HEK293 (cell line): ENCODE results near the gene HDHD5.

Source experiments
- ATF2 ChIP-seq: fragments of 450-650 bp; formaldehyde crosslinking; IDR thresholded peaks from 2 replicates; pipeline ENCODE4 v1.5.1; 2016; ENCODE audit warnings: missing biosample characterization, missing genetic modification characterization, low read depth
- CTCF ChIP-seq: fragments of 450-650 bp; formaldehyde crosslinking; IDR thresholded peaks from 2 replicates; pipeline ENCODE4 v1.5.1; 2016; ENCODE audit warnings: missing biosample characterization, missing genetic modification characterization
- GFI1B ChIP-seq: fragments of 450-650 bp; formaldehyde crosslinking; IDR thresholded peaks from 2 replicates; pipeline ENCODE4 v1.5.1; 2016; ENCODE audit warnings: missing biosample characterization, missing genetic modification characterization
- HOXD13 ChIP-seq: sonication (generic); formaldehyde crosslinking; IDR thresholded peaks from 2 replicates; pipeline ENCODE4 v1.8.0; 2022; ENCODE audit warnings: missing genetic modification reagents, borderline replicate concordance
- PBX3 ChIP-seq: sonication (generic); formaldehyde crosslinking; IDR thresholded peaks from 2 replicates; pipeline ENCODE4 v1.8.1; 2022; ENCODE audit warnings: mild to moderate bottlenecking, moderate library complexity, missing genetic modification reagents
- RBAK ChIP-seq: fragments of 450-650 bp; formaldehyde crosslinking; IDR thresholded peaks from 2 replicates; pipeline ENCODE4 v1.5.1; 2016; ENCODE audit warnings: missing biosample characterization, missing genetic modification characterization
- SCRT1 ChIP-seq: fragments of 450-650 bp; formaldehyde crosslinking; IDR thresholded peaks from 2 replicates; pipeline ENCODE4 v1.5.1; 2016; ENCODE audit warnings: missing biosample characterization, missing genetic modification characterization, borderline replicate concordance
- ZFP3 ChIP-seq: fragments of 450-650 bp; formaldehyde crosslinking; IDR thresholded peaks from 2 replicates; pipeline ENCODE4 v1.5.1; 2016; ENCODE audit warnings: low read depth, missing biosample characterization, missing genetic modification characterization
- ZFP37 ChIP-seq: fragments of 450-650 bp; formaldehyde crosslinking; IDR thresholded peaks from 2 replicates; pipeline ENCODE4 v1.5.1; 2016; ENCODE audit warnings: missing biosample characterization, missing genetic modification characterization
- ZFP41 ChIP-seq: fragments of 450-650 bp; formaldehyde crosslinking; IDR thresholded peaks from 2 replicates; pipeline ENCODE4 v1.5.1; 2016; ENCODE audit warnings: missing biosample characterization, missing genetic modification characterization, borderline replicate concordance
- ZNF132 ChIP-seq: fragments of 450-650 bp; formaldehyde crosslinking; IDR thresholded peaks from 2 replicates; pipeline ENCODE4 v1.5.1; 2017; ENCODE audit warnings: missing biosample characterization, missing genetic modification characterization, borderline replicate concordance
- ZNF133 ChIP-seq: fragments of 450-650 bp; formaldehyde crosslinking; IDR thresholded peaks from 2 replicates; pipeline ENCODE4 v1.5.1; 2016; ENCODE audit warnings: missing biosample characterization, missing genetic modification characterization
- ZNF202 ChIP-seq: fragments of 450-650 bp; formaldehyde crosslinking; IDR thresholded peaks from 2 replicates; pipeline ENCODE4 v1.5.1; 2016; ENCODE audit warnings: missing biosample characterization, missing genetic modification characterization, borderline replicate concordance
- ZNF350 ChIP-seq: fragments of 450-650 bp; formaldehyde crosslinking; IDR thresholded peaks from 2 replicates; pipeline ENCODE4 v1.5.0; 2017; ENCODE audit warnings: missing biosample characterization, mild to moderate bottlenecking, missing genetic modification characterization
- ZNF362 ChIP-seq: fragments of 450-650 bp; formaldehyde crosslinking; IDR thresholded peaks from 2 replicates; pipeline ENCODE4 v1.5.1; 2016; ENCODE audit warnings: missing biosample characterization, missing genetic modification characterization
- ZNF37A ChIP-seq: fragments of 450-650 bp; IDR thresholded peaks from 2 replicates; pipeline ENCODE4 v1.5.1; 2018; ENCODE audit warnings: missing biosample characterization, missing genetic modification characterization
- ZNF404 ChIP-seq: fragments of 450-650 bp; formaldehyde crosslinking; IDR thresholded peaks from 2 replicates; pipeline ENCODE4 v1.5.1; 2017; ENCODE audit warnings: missing biosample characterization, missing genetic modification characterization
- ZNF473 ChIP-seq: fragments of 450-650 bp; formaldehyde crosslinking; IDR thresholded peaks from 2 replicates; pipeline ENCODE4 v1.5.1; 2017; ENCODE audit warnings: missing biosample characterization, missing genetic modification characterization
- ZNF596 ChIP-seq: fragments of 450-650 bp; IDR thresholded peaks from 2 replicates; pipeline ENCODE4 v1.5.0; 2018; ENCODE audit warnings: missing biosample characterization, mild to moderate bottlenecking, missing genetic modification characterization, moderate library complexity
- ZNF626 ChIP-seq: fragments of 450-650 bp; sonication (Bioruptor Pico); formaldehyde crosslinking; IDR thresholded peaks from 2 replicates; pipeline ENCODE4 v1.5.1; 2018; ENCODE audit warnings: missing biosample characterization, missing genetic modification characterization, inconsistent platforms
- ZNF639 ChIP-seq: fragments of 450-650 bp; formaldehyde crosslinking; IDR thresholded peaks from 2 replicates; pipeline ENCODE4 v1.5.1; 2016; ENCODE audit warnings: missing biosample characterization, missing genetic modification characterization
- ZNF664 ChIP-seq: fragments of 450-650 bp; formaldehyde crosslinking; IDR thresholded peaks from 2 replicates; pipeline ENCODE4 v1.5.1; 2016; ENCODE audit warnings: missing biosample characterization, missing genetic modification characterization
- ZNF704 ChIP-seq: fragments of 450-650 bp; formaldehyde crosslinking; IDR thresholded peaks from 2 replicates; pipeline ENCODE4 v1.5.1; 2016; ENCODE audit warnings: missing biosample characterization, missing genetic modification characterization
- ZNF707 ChIP-seq: fragments of 450-650 bp; formaldehyde crosslinking; IDR thresholded peaks from 2 replicates; pipeline ENCODE4 v1.5.1; 2016; ENCODE audit warnings: missing biosample characterization, missing genetic modification characterization
- ZNF76 ChIP-seq: fragments of 450-650 bp; formaldehyde crosslinking; IDR thresholded peaks from 2 replicates; pipeline ENCODE4; 2016; ENCODE audit warnings: low read depth, missing biosample characterization, missing genetic modification characterization, borderline replicate concordance
- ZNF776 ChIP-seq: fragments of 450-650 bp; formaldehyde crosslinking; IDR thresholded peaks from 2 replicates; pipeline ENCODE4 v1.5.0; 2017; ENCODE audit warnings: missing biosample characterization, missing genetic modification characterization, borderline replicate concordance
- ZNF785 ChIP-seq: fragments of 450-650 bp; formaldehyde crosslinking; IDR thresholded peaks from 2 replicates; pipeline ENCODE4 v1.5.1; 2016; ENCODE audit warnings: missing biosample characterization, missing genetic modification characterization
- ZSCAN5A ChIP-seq: fragments of 450-650 bp; formaldehyde crosslinking; IDR thresholded peaks from 2 replicates; pipeline ENCODE4 v1.5.1; 2016; ENCODE audit warnings: missing biosample characterization, missing genetic modification characterization

Gene HDHD5

GRCh38 chr22:17121233-17122195 lies 37.6 kb downstream of the HDHD5 start, which contains the start of gene TMEM121B (continued):
- TF ChIP-seq ZSCAN5A (tag by site-specific recombination) (peak; percentile 73; the same call in 1 of the 2 replicates), ZNF626 (no peak), ZNF76 (tag by site-specific recombination) (peak; percentile 78; the same call in 1 of the 2 replicates), ZFP37 (no peak), ZNF785 (peak; percentile 91; the same call in 1 of the 2 replicates), HOXD13 (no peak), ZNF350 (tag by site-specific recombination) (no peak), RBAK (no peak), ZNF704 (no peak), ZNF132 (tag by site-specific recombination) (no peak), ZNF133 (tag by site-specific recombination) (no peak), ZNF202 (tag by site-specific recombination) (no peak), ZNF362 (no peak), ZNF473 (tag by site-specific recombination) (no peak), CTCF (tag by site-specific recombination) (0 out of 2 replicates have a peak, but pooled peaks have one; percentile 20), SCRT1 (tag by site-specific recombination) (no peak), ZNF776 (no peak), ZNF404 (tag by site-specific recombination) (no peak), ZNF707 (tag by site-specific recombination) (no peak), ZNF596 (tag by site-specific recombination) (no peak), ZFP41 (no peak), ZNF37A (tag by site-specific recombination) (no peak), PBX3 (CRISPR knock-in tag) (no peak), ZNF639 (tag by site-specific recombination) (peak; percentile 68), ATF2 (no peak), GFI1B (tag by site-specific recombination) (no peak), ZNF664 (tag by site-specific recombination) (no peak), ZFP3 (tag by site-specific recombination) (no peak)
